Mesenchymal stem cell (in vitro differentiated cells and primary cell): ENCODE data around the gene SMIM32.

Experiments used
- DNase-seq: peaks from one replicate; pipeline ENCODE4 v3.0.0-alpha.2; 2013
- H2AFZ ChIP-seq: one replicate; pipeline ENCODE4 v1.6.1; 2013; ENCODE audit warnings: low read depth, mild to moderate bottlenecking, control low read depth, inconsistent platforms, low read length, moderate library complexity
- H2AK5ac ChIP-seq: 2 replicates; pipeline ENCODE4 v1.6.1; 2013; ENCODE audit warnings: low read length, moderate library complexity, mild to moderate bottlenecking, inconsistent platforms; ENCODE audit not compliant: severe bottlenecking
- H2BK120ac ChIP-seq: one replicate; pipeline ENCODE4 v1.6.1; 2013; ENCODE audit warnings: low read depth, mild to moderate bottlenecking, inconsistent platforms, low read length, moderate library complexity
- H2BK12ac ChIP-seq, 2 experiments: one replicate each; pipeline ENCODE4 v1.6.1; 2013; ENCODE audit warnings: inconsistent platforms in 2 of 2, low read length in 2 of 2, mild to moderate bottlenecking in 2 of 2, moderate library complexity in 2 of 2, control low read depth in 1 of 2
- H2BK15ac ChIP-seq: one replicate; pipeline ENCODE4 v1.6.1; 2013; ENCODE audit warnings: mild to moderate bottlenecking, low read depth, inconsistent platforms; ENCODE audit not compliant: poor library complexity, severe bottlenecking
- H2BK5ac ChIP-seq: 2 replicates; pipeline ENCODE4 v1.6.1; 2013; ENCODE audit warnings: low read depth, mild to moderate bottlenecking, low read length, control low read depth, inconsistent platforms; ENCODE audit not compliant: poor library complexity, severe bottlenecking
- H3K14ac ChIP-seq, 2 experiments: one replicate each; pipeline ENCODE4 v1.6.1; 2013; ENCODE audit warnings: inconsistent platforms in 2 of 2, low read length in 2 of 2, control low read depth in 1 of 2, mild to moderate bottlenecking in 1 of 2, moderate library complexity in 1 of 2
- H3K18ac ChIP-seq, 2 experiments: one replicate each; pipeline ENCODE4 v1.6.1; 2013; ENCODE audit warnings: inconsistent platforms in 2 of 2, low read length in 2 of 2, control low read depth in 1 of 2, low read depth in 1 of 2, mild to moderate bottlenecking in 1 of 2
- H3K23ac ChIP-seq, 2 experiments: one replicate each; pipeline ENCODE4 v1.6.1; 2013; ENCODE audit warnings: inconsistent platforms in 2 of 2, low read length in 2 of 2, mild to moderate bottlenecking in 2 of 2, moderate library complexity in 2 of 2, control low read depth in 1 of 2
- H3K27ac ChIP-seq: 2 replicates; pipeline ENCODE4 v1.5.1; 2013; ENCODE audit warnings: mild to moderate bottlenecking, moderate library complexity, low read length, control low read depth, inconsistent platforms; ENCODE audit not compliant: poor library complexity, severe bottlenecking
- H3K27me3 ChIP-seq, 2 experiments: 2 replicates each; pipeline versions ENCODE4 v1.6.1 to v1.7.0; 2013; ENCODE audit warnings: low read length in 2 of 2, mild to moderate bottlenecking in 2 of 2, moderate library complexity in 2 of 2, control low read depth in 1 of 2, inconsistent platforms in 1 of 2; ENCODE audit not compliant: control insufficient read depth in 1 of 2, insufficient read depth in 1 of 2
- H3K36me3 ChIP-seq, 2 experiments: 2 replicates each; pipeline versions ENCODE4 v1.6.1 to v1.7.0; 2013; ENCODE audit warnings: low read length in 2 of 2, control low read depth in 1 of 2, inconsistent platforms in 1 of 2, low read depth in 1 of 2, mild to moderate bottlenecking in 1 of 2; ENCODE audit not compliant: insufficient read depth in 2 of 2, control insufficient read depth in 1 of 2
- H3K4ac ChIP-seq, 2 experiments: one replicate each; pipeline ENCODE4 v1.6.1; 2013; ENCODE audit warnings: inconsistent platforms in 2 of 2, low read length in 2 of 2, mild to moderate bottlenecking in 2 of 2, moderate library complexity in 2 of 2, control low read depth in 1 of 2, low read depth in 1 of 2
- H3K4me1 ChIP-seq: 2 replicates; pipeline ENCODE4 v1.6.1; 2013; ENCODE audit warnings: low read depth, low read length, control low read depth; ENCODE audit not compliant: control insufficient read depth, insufficient read depth
- H3K4me2 ChIP-seq: 2 replicates; pipeline ENCODE4 v1.6.1; 2013; ENCODE audit warnings: low read length, mild to moderate bottlenecking, inconsistent platforms; ENCODE audit not compliant: poor library complexity, severe bottlenecking
- H3K4me3 ChIP-seq, 2 experiments: 2 replicates each; pipeline versions ENCODE4 v1.5.1 to v1.7.0; 2013; ENCODE audit warnings: low read length in 2 of 2, mild to moderate bottlenecking in 2 of 2, control low read depth in 1 of 2, low read depth in 1 of 2; ENCODE audit not compliant: insufficient read depth in 1 of 2
- H3K79me1 ChIP-seq: replicated peaks from 2 replicates; pipeline ENCODE4 v1.6.1; 2013; ENCODE audit warnings: mild to moderate bottlenecking, control low read depth, low read length, inconsistent platforms; ENCODE audit not compliant: poor library complexity, severe bottlenecking
- H3K9ac ChIP-seq: 2 replicates; pipeline ENCODE4 v1.7.0; 2013; ENCODE audit warnings: mild to moderate bottlenecking, low read length, moderate library complexity
- H3K9me3 ChIP-seq: 2 replicates; pipeline ENCODE4 v1.7.0; 2013; ENCODE audit warnings: mild to moderate bottlenecking, low read length; ENCODE audit not compliant: control insufficient read depth
- H4K8ac ChIP-seq: one replicate; pipeline ENCODE4 v1.6.1; 2013; ENCODE audit warnings: inconsistent platforms, mild to moderate bottlenecking, low read length, moderate library complexity
- H4K91ac ChIP-seq: one replicate; pipeline ENCODE4 v1.6.1; 2013; ENCODE audit warnings: mild to moderate bottlenecking, low read length, inconsistent platforms
- WGBS: methylation state at CpG from one replicate; pipeline ENCODE4 v1.1.7; 2013; ENCODE audit warnings: mixed read lengths; 5-methylcytosine and 5-hydroxymethylcytosine counted together

The SMIM32 gene

DNA sequence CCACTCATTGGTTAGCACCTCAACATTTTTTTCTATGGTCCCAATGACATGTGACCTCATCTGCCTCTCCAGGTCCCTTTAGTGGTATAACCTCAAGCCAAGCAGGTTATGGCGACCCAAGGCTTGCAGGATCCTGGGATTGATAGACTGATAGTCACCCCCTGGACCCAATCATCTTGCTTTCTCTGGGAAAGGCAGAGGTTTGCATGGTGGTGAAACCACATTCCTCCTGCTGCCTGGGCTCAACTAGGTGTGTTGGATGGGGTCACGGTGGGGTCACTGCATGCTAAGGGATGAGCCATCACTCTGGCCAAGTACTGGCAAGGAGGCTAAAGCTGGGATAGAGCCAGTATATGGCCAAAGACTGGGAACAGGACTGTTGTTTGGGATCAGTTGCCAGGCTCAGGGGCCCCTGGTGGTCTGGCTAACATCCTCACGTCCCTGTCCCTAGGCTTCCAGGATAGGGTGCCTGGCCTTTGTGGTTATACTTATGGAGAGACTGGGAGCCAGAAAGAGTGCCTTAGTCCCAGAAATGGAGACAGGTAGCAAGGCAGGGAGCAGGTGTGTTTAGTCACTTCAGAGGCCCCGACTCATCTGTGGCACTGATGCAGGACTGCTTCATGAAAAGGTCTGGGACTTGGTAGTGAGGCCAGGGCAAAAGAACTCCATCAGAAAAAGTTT lies 4.6 kb upstream of the SMIM32 start:
- no peaks in the 10 kb centered on the region for H3K9me3 ChIP-seq
- H3K79me1 ChIP-seq, result no peaks in the 10 kb centered on the region
- peaks cover 0 to 4% of the 10 kb centered on the region in 2 experiments for H3K36me3 ChIP-seq
- no peak overlapping the region for H3K4me2 ChIP-seq
- H3K4me1 ChIP-seq, result peaks cover 11% of the 10 kb centered on the region
- no peak overlapping the region for H4K8ac ChIP-seq
- H2BK15ac ChIP-seq, result no peak overlapping the region
- H2AK5ac ChIP-seq, result no peak overlapping the region
- no peak overlapping the region for H3K9ac ChIP-seq
- no peak overlapping the region for H2BK120ac ChIP-seq
- no peak overlapping the region for H3K23ac ChIP-seq
- H3K27ac ChIP-seq, result no peak overlapping the region
- H2BK12ac ChIP-seq, result no peak overlapping the region
- H3K27me3 ChIP-seq, result peaks cover 44 to 59% of the 10 kb centered on the region in 2 experiments
- H2BK5ac ChIP-seq, result no peak overlapping the region
- H3K14ac ChIP-seq, result no peak overlapping the region
- 91% methylated on average over 4 of the region's 4 CpGs for WGBS
- no peak overlapping the region for H4K91ac ChIP-seq
- no peak overlapping the region for H3K4ac ChIP-seq
- no peak overlapping the region for H2AFZ ChIP-seq
- no peak overlapping the region for H3K18ac ChIP-seq
- H3K4me3 ChIP-seq, result no peak overlapping the region
- no peak for DNase-seq

GRCh38 chr5:136195971-136196820 lies 3.2 kb upstream of the SMIM32 start:
- H4K8ac ChIP-seq, result no peak overlapping the region
- H2BK15ac ChIP-seq, result no peak overlapping the region
- peaks cover 44 to 67% of the 10 kb centered on the region in 2 experiments for H3K27me3 ChIP-seq
- H2BK12ac ChIP-seq, result no peak overlapping the region
- H2AFZ ChIP-seq, result no peak overlapping the region
- no peaks in the 10 kb centered on the region for H3K79me1 ChIP-seq
- no peak overlapping the region for H4K91ac ChIP-seq
- H3K14ac ChIP-seq, result no peak overlapping the region
- H3K4me3 ChIP-seq, result no peak overlapping the region
- no peak overlapping the region for H3K4me2 ChIP-seq
- H3K9me3 ChIP-seq, result no peaks in the 10 kb centered on the region
- H3K9ac ChIP-seq, result no peak overlapping the region
- WGBS, result 88% methylated on average over 12 of the region's 12 CpGs
- no peak overlapping the region for H2AK5ac ChIP-seq
- no peak overlapping the region for H3K4ac ChIP-seq
- no peak overlapping the region for H2BK120ac ChIP-seq
- no peak overlapping the region for H2BK5ac ChIP-seq
- no peak overlapping the region for H3K27ac ChIP-seq
- DNase-seq, result no peak
- no peak overlapping the region for H3K18ac ChIP-seq
- peaks cover 22% of the 10 kb centered on the region for H3K4me1 ChIP-seq
- H3K23ac ChIP-seq, result no peak overlapping the region
- peaks cover 0 to 9% of the 10 kb centered on the region in 2 experiments for H3K36me3 ChIP-seq

GRCh38 chr5:136194576-136194975 lies 1.6 kb upstream of the SMIM32 start:
- Histone ChIP-seq H3K79me1 (no peaks in the 10 kb centered on the region), H3K4me1 (peaks cover 22% of the 10 kb centered on the region), H3K27me3 (peaks cover 39 to 68% of the 10 kb centered on the region in 2 experiments), H3K4me3 (no peak overlapping the region), H2BK15ac (no peak overlapping the region), H2AK5ac (no peak overlapping the region), H3K36me3 (peaks cover 0 to 11% of the 10 kb centered on the region in 2 experiments), H4K8ac (no peak overlapping the region), H2BK120ac (no peak overlapping the region), H2BK5ac (no peak overlapping the region), H3K23ac (no peak overlapping the region), H3K4ac (no peak overlapping the region), H3K14ac (no peak overlapping the region), H3K4me2 (no peak overlapping the region), H3K9ac (no peak overlapping the region), H3K18ac (no peak overlapping the region), H4K91ac (no peak overlapping the region), H2AFZ (no peak overlapping the region), H3K9me3 (no peaks in the 10 kb centered on the region), H3K27ac (no peak overlapping the region), H2BK12ac (no peak overlapping the region)
- WGBS, result 77% methylated on average over 3 of the region's 3 CpGs
- DNase-seq, result no peak

DNA sequence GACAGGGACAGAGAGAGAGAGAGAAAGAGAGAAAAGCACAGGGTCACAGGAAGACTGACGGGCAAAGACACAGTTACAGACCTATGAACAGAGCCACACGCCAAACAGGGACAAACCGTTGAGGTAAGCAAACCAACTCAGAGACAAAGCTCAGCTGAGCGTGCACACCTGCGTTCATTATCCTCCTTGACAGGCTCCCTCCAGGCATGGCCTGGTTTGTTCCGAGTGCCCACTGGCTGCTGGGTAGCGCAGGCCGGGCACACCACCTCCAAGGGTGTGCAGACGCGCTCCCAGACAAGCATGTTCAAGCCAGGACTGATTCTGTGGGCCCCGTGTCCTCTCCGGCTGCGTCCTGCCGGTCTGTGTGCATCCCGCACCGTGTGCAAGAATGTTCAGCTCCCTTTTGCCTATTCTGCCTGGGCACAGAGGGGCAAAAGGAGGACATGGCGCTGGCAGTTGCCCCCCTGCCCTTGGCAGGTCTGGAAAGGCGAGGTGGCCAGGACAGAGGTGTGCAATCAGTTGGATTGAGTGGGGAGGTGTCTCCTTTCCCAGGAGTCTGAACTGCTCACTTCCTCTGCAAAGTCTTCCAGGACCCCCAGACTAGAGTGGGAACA lies 467 bp upstream of the SMIM32 start:
- H3K18ac ChIP-seq, result no peak overlapping the region
- H3K4ac ChIP-seq, result no peak overlapping the region
- H3K9me3 ChIP-seq, result no peaks in the 10 kb centered on the region
- H3K4me3 ChIP-seq, result peak overlapping the region in 1 of 2 experiments; percentile 68
- no peak overlapping the region for H2AFZ ChIP-seq
- no peaks in the 10 kb centered on the region for H3K79me1 ChIP-seq
- H2BK12ac ChIP-seq, result no peak overlapping the region
- no peak overlapping the region for H3K14ac ChIP-seq
- no peak overlapping the region for H3K9ac ChIP-seq
- no peak overlapping the region for H3K27ac ChIP-seq
- H4K8ac ChIP-seq, result no peak overlapping the region
- no peak overlapping the region for H2BK15ac ChIP-seq
- H3K4me2 ChIP-seq, result peak overlapping the region; percentile 93
- H3K27me3 ChIP-seq, result peaks cover 38 to 62% of the 10 kb centered on the region in 2 experiments
- peak overlapping the region in 1 of 2 experiments; percentile 44 for H3K23ac ChIP-seq
- no peak for DNase-seq
- no peak overlapping the region for H4K91ac ChIP-seq
- H2BK120ac ChIP-seq, result no peak overlapping the region
- peaks cover 22% of the 10 kb centered on the region for H3K4me1 ChIP-seq
- peaks cover 9 to 18% of the 10 kb centered on the region in 2 experiments for H3K36me3 ChIP-seq
- H2AK5ac ChIP-seq, result no peak overlapping the region
- 67% methylated on average over 17 of the region's 18 CpGs for WGBS
- no peak overlapping the region for H2BK5ac ChIP-seq
